Measurements from ENCODE around the gene ATP5PB. TPM values are rescaled to one million over a fixed set of nuclear protein-coding genes. Genes with fewer than 3 reads are reported as not detected.

ATP5PB gene
- polyA plus RNA-seq, 4 donors, result 381 to 438 (median 392) TPM

DNA sequence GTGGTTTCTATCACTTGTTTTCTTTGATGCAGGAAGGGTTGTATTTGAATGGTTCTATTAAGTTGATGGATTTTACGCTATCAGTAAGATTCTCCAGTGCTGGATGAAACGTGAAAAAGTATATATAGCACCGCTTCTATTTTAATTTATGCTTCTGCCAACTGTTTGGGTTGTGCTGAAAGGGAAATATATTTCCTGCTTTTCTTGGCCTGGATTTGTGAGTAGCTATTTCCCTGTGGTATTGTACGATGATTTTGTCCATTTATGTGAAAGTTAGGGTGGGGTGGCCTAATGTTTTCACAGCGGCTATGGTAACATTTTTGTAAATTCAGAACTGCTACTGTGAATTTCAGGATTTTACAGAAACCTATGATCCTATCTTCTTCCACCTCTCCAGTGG is 24.8 kb downstream of the ATP5PB start:
- DNase-seq (ENCODE audit: low read depth in 4 of 4, low spot score in 3 of 4), result no peak

DNA sequence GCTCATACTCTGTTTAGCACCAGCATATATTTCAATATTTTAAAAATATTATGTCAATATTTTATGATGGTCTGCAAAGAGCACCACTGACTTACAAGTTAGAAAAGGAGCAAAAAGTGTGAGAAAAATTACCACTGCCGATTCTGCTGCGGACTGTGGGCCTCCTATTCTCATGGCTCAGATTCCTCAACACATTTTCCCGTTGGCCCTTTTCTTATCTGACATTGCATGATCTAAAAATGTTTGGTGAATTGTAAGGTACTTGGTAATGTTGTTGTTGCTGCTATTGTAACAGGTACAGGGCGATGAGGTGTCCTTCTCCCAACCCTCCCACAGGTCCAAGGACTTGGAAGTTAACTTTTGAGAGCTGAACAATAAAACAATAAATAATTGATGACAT is 25.3 kb downstream of the ATP5PB start:
- no peak for DNase-seq (ENCODE audit: low read depth in 4 of 4, low spot score in 3 of 4)

DNA sequence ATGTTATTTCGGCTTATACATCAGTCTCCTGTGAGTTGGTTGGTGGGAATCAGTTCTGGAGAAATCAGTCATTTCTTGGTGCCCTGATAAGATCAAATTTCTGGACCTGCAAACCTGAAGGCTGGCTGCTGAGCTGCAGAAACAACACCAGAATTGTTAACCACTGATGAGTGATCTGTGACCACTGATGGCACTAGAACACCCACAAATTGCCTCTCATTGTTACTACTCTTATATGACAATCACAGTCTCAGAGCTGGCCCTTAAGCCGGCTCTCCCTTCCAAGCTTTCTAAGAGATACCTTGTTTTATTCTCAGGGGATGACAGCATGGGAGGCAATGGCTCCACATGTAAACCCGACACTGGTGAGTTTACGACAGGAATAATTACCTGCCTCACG is 26.4 kb downstream of the ATP5PB start:
- no peak for DNase-seq (ENCODE audit: low read depth in 4 of 4, low spot score in 3 of 4)

GRCh38 chr1:111476214-111476613 is 26.9 kb downstream of the ATP5PB start:
- DNase-seq (ENCODE audit: low read depth in 4 of 4, low spot score in 3 of 4), result no peak

GRCh38 chr1:111476761-111477309 is 27.6 kb downstream of the ATP5PB start:
- DNase-seq (ENCODE audit: low read depth in 4 of 4, low spot score in 3 of 4), result no peak

GRCh38 chr1:111480674-111481073 is 31.4 kb downstream of the ATP5PB start:
- no peak for DNase-seq (ENCODE audit: low read depth in 4 of 4, low spot score in 3 of 4)

GRCh38 chr1:111481387-111482221 is 32.3 kb downstream of the ATP5PB start:
- peak; percentile 23 to 57 (median 43) for DNase-seq (ENCODE audit: low read depth in 4 of 4, low spot score in 3 of 4)

DNA sequence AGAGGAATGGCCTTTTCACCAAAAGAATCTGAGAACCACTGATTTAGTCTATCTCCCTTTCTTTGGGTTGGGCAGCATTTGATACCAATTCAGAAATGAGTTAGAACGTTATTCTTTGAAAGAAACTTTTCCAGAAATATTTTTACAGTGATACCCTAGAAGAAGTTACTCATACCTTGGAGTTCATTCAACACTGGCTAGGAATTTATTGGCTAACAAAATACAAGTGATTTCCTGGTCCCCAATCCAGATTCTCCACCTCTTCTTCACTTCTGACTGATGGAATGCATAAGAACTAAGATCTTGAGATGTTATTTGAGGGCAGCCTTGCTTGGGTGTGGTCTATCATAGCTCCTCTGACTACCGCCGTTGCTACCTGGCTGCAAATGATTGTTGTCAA is 33.9 kb downstream of the ATP5PB start:
- DNase-seq (ENCODE audit: low read depth in 4 of 4, low spot score in 3 of 4), result no peak

- DNase-seq (ENCODE audit: low read depth in 4 of 4, low spot score in 3 of 4), result no peak
Measured at GRCh38 chr1:111483876-111484275, 34.6 kb downstream of the ATP5PB start.

DNA sequence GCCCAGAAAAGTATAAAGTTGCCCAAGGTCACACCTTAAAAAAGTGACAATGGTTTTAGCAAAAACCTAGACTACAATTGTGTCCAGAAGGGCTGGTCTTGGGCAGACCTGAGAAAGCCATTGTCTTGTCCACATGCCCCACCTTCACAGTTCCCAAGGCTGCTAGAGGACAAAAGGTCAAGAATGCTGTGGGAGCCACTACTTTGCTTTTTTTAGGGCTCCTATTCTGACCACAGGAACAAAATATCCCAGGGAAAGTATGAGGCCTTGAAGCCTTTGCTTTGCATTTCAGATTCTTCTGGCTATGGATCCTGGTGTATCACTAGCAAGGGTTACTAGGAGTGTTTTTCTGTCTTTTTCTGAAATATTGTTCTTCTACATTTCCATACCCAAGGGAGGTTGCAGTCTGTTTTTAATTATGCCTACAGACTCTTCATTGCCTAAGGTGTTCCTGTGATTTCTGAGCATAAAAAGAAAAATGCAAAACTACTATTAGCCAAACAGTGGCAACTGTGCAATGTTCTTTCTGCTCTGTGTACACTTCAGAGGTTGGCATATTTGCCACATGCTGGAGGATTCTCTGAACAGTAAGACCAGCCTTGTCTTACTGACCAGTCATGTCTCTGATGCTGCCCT is 35.2 kb downstream of the ATP5PB start:
- no peak for DNase-seq (ENCODE audit: low read depth in 4 of 4, low spot score in 3 of 4)

GRCh38 chr1:111486431-111486830 is 37.2 kb downstream of the ATP5PB start:
- no peak for DNase-seq (ENCODE audit: low read depth in 4 of 4, low spot score in 3 of 4)

- DNase-seq (ENCODE audit: low read depth in 4 of 4, low spot score in 3 of 4), result no peak
Measured at GRCh38 chr1:111487133-111487532, 37.9 kb downstream of the ATP5PB start.

DNA sequence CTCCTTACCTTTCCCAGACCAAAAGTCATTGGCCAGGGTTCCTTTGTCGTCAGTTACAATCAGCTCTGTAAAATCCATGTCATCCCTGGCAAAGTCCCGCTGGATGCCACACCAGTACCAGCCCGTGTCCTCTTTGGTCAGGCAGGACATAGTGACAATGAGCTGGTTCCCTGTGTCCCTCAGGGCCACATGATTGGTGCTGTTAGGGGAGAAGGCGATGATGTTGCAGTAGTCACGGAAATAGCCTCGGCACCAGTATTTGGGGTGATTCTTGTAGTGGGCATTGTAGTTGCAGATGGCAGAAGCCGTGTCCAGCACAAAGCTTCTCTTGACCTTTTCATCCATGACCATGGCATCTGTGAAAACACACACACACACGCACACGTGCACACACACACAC is 39.4 kb downstream of the ATP5PB start:
- DNase-seq (ENCODE audit: low read depth in 4 of 4, low spot score in 3 of 4), result no peak

DNA sequence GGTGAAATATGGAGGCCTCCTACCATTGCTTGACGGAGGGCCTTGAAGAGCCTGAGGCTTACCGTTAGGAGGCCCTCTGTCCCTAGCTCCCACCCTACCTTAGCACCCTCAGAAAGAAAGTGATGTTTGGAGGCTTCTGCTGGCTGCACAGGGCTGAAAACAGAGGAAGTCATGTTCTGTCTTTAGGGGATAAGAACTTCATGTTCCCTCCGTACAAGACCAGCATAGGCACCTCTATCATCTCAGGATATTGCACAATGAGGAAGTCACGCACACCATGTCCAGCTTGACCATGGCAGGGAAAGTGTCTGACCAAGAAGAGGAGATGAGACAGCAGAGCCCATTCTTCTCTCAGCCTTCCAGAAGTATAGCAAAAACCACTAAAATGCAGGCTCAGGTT is 40.3 kb downstream of the ATP5PB start:
- DNase-seq (ENCODE audit: low read depth in 4 of 4, low spot score in 3 of 4), result no peak

- DNase-seq (ENCODE audit: low read depth in 4 of 4, low spot score in 3 of 4), result no peak
Measured at GRCh38 chr1:111490220-111490619, 41.0 kb downstream of the ATP5PB start.

DNA sequence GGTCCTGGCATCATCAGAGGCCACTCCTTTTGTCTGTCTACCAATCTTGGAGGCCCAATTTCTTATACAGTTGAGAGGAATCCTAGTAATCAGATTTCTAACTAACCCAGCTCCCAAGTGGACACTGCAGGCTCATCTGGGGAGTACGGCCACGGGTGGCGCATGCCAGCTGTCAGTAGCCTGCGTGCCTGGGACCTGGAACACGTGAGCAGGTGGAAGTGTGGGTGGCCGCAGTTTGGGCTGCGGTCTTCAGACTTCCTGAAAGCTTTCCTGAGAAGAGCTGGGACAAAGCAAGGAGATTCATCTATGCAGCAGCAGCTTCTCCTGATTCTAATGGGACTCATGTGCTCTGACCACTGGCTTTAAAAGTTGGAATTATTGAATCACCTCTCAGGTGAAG is 41.8 kb downstream of the ATP5PB start:
- no peak for DNase-seq (ENCODE audit: low read depth in 4 of 4, low spot score in 3 of 4)

- DNase-seq (ENCODE audit: low read depth in 4 of 4, low spot score in 3 of 4), result no peak
Measured at GRCh38 chr1:111496398-111496797, 47.1 kb downstream of the ATP5PB start.

- no peak for DNase-seq (ENCODE audit: low read depth in 4 of 4, low spot score in 3 of 4)
Measured at GRCh38 chr1:111497592-111497991, 48.3 kb downstream of the ATP5PB start.

- no peak for DNase-seq (ENCODE audit: low read depth in 4 of 4, low spot score in 3 of 4)
Measured at GRCh38 chr1:111499026-111499785, 49.9 kb downstream of the ATP5PB start.

DNA sequence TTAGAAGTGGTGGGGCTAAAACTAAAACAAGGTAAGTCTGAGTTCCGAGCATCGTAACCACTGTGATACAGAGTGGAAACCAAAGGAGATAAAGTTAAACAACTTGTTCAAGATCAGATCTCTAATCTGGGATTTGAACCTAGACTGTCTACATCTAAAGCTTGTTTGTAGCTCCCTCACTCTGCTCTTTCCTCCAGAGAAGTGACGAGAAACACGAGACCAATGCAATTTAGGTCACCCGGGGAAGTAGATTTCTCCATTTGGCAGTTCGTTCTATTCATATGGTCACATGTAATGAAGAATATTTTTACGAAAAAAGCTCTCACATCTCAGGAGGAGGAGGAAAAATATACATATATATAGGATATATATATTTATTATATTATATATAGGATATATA is 52.4 kb downstream of the ATP5PB start:
- no peak for DNase-seq (ENCODE audit: low read depth in 4 of 4, low spot score in 3 of 4)

DNA sequence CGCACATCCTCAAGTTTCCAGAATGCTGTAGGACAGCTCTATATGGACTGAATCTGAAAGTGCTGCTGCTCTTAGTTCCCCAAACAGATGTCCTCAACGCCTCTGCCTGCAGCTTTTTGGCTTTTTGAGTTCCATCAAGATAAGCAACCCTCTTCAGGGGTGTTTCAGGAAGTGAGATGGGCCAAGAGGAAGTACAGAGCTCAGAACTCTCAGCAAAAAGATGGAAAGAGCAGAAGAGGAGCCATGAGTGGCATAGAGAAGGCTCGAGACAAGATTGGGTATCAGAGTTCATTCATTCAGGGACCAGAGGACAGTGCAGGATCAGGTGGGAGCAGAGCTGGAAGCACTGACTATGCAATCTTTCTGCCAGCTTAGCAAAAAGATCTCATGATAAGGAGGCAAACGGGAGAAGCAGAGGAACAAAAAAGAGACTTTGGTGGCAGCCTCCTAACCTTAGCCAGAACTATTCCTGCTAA is 54.4 kb downstream of the ATP5PB start, which contains the start of the genes ADORA3 and TMIGD3:
TSS of gene ADORA3 (minus strand) at position 49 of the 476 bp plus-strand sequence. CDS start 279 bp downstream, outside the sequence.
TSS of gene TMIGD3 (minus strand) at position 49 of the 476 bp plus-strand sequence. CDS start 279 bp downstream, outside the sequence.
- DNase-seq (ENCODE audit: low read depth in 4 of 4, low spot score in 3 of 4), result no peak
